Measurements from ENCODE around the gene TTLL6. TPM values are rescaled to one million over a fixed set of nuclear protein-coding genes. Genes with fewer than 3 reads are reported as not detected.
"Not testable (repeated sequence)": the region's sequence is repeated elsewhere in the genome, so short reads cannot be mapped to it uniquely, and the experiment has no call there.

Gene TTLL6
- total and polyA plus RNA-seq, 9 of the 15 experiments (the other 6 are each of a cell fraction or from before 2014, with no cell fraction given): 0.05 TPM; not detected in 8

GRCh38 chr17:48820936-48821335, 3.9 kb upstream of the TTLL6 start:
- H3K9me1 ChIP-seq (ENCODE audit: control insufficient read depth, insufficient read depth, low read length); ATAC-seq; intact Hi-C loops (cut with micrococcal nuclease); FAIRE-seq; H3K79me2 ChIP-seq (ENCODE audit: control insufficient read depth, insufficient read depth, low read length); H3K9ac ChIP-seq (ENCODE audit: insufficient read depth in 1 of 2, low read depth in 2 of 2, low read length in 2 of 2); DNase-seq (ENCODE audit: extremely low read depth in 1 of 4, low spot score in 3 of 4); H4K20me1 ChIP-seq (replicated peaks; ENCODE audit: control insufficient read depth, insufficient read depth, low read length); BruUV-seq (replicated peaks); H3K4me3 ChIP-seq; in situ Hi-C loops (cut with MboI); H3K27ac ChIP-seq (ENCODE audit: extremely low read depth, low read depth, low read length); H3K36me3 ChIP-seq (ENCODE audit: control insufficient read depth, insufficient read depth, low read length); H3K4me2 ChIP-seq (ENCODE audit: insufficient read depth, low read length); H2AFZ ChIP-seq (ENCODE audit: low read depth, low read length); H3K9me3 ChIP-seq (replicated peaks; ENCODE audit: control insufficient read depth, insufficient read depth, low read depth, low read length): not testable (repeated sequence)
- TF ChIP-seq NFIC (IDR thresholded peaks at IDR 0.05): peak; percentile 96
- peak; percentile 82 for TF ChIP-seq NFIX (CRISPR knock-in tag; IDR thresholded peaks at IDR 0.05; ENCODE audit: low read depth)
- Histone ChIP-seq H3K27me3 (ENCODE audit: control insufficient read depth in 2 of 2, insufficient read depth in 2 of 2, low read length in 2 of 2) (peaks cover 3 to 20% of the 10 kb centered on the region in 2 experiments; a peak in 4 of 5 replicates), H3K4me1 (replicated peaks in 1 of 2; ENCODE audit: control insufficient read depth in 2 of 2, insufficient read depth in 2 of 2, low read length in 2 of 2) (peaks cover 4 to 11% of the 10 kb centered on the region in 2 experiments; a peak in 4 of 5 replicates)
- POLR2A ChIA-PET: interaction anchor here (0.6 kb wide), 1 partner anchor 350 kb away, joined by 5 read pairs; no protein-coding TSS in a partner anchor
- WGBS (ENCODE audit: insufficient coverage, low coverage, missing lambda C conversion rate): 23% methylated on average over 6 of the region's 6 CpGs
- CTCF ChIA-PET (ENCODE audit: low intra/inter-chr PET ratio): interaction anchor here (0.6 kb wide), 1 partner anchor 197 kb away, joined by 4 read pairs; no protein-coding TSS in a partner anchor

GRCh38 chr17:48819466-48819865, 2.4 kb upstream of the TTLL6 start:
- ATAC-seq (no peak), DNase-seq (ENCODE audit: extremely low read depth in 1 of 4, low spot score in 3 of 4) (no peak), FAIRE-seq (no peak)
- peaks cover 0 to 11% of the 10 kb centered on the region in 2 experiments; a peak in 3 of 5 replicates for H3K4me1 ChIP-seq (replicated peaks in 1 of 2; ENCODE audit: control insufficient read depth in 2 of 2, insufficient read depth in 2 of 2, low read length in 2 of 2)
- H3K27ac ChIP-seq (ENCODE audit: extremely low read depth, low read depth, low read length): no peak overlapping the region
- 0 out of 2 replicates have a peak, but pooled peaks have one; percentile 9 for TF ChIP-seq USF2 (CRISPR knock-in tag; IDR thresholded peaks at IDR 0.05)
- TF ChIP-seq SMARCA5 (IDR thresholded peaks at IDR 0.05): no peak
- TF ChIP-seq, protein P1, sequence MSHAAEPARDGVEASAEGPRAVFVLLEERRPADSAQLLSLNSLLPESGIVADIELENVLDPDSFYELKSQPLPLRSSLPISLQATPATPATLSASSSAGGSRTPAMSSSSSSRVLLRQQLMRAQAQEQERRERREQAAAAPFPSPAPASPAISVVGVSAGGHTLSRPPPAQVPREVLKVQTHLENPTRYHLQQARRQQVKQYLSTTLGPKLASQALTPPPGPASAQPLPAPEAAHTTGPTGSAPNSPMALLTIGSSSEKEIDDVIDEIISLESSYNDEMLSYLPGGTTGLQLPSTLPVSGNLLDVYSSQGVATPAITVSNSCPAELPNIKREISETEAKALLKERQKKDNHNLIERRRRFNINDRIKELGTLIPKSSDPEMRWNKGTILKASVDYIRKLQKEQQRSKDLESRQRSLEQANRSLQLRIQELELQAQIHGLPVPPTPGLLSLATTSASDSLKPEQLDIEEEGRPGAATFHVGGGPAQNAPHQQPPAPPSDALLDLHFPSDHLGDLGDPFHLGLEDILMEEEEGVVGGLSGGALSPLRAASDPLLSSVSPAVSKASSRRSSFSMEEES (CRISPR knock-in tag; IDR thresholded peaks at IDR 0.05): peak; percentile 42
- TF ChIP-seq KAT8 (IDR thresholded peaks at IDR 0.05; ENCODE audit: low read depth): no peak
- TF ChIP-seq ZNF121 (CRISPR knock-in tag; conservative IDR thresholded peaks at IDR 0.05): peak; percentile 49
- no peak for TF ChIP-seq GTF2F1 (IDR thresholded peaks at IDR 0.05; ENCODE audit: low read depth, low read length)
- no peak overlapping the region for H3K9ac ChIP-seq (ENCODE audit: insufficient read depth in 1 of 2, low read depth in 2 of 2, low read length in 2 of 2)
- in situ Hi-C loops (cut with MboI) (loop anchor here (10.0 kb wide), 1 partner anchor 215 kb away; no protein-coding TSS in a partner anchor), intact Hi-C loops (cut with micrococcal nuclease) (no loop called here)
- no peaks in the 10 kb centered on the region for H3K36me3 ChIP-seq (ENCODE audit: control insufficient read depth, insufficient read depth, low read length)
- BruUV-seq (replicated peaks): no TSS peak
- ChIA-PET CTCF (ENCODE audit: low intra/inter-chr PET ratio) (interaction anchor here (0.7 kb wide), 1 partner anchor 214 kb away, joined by 3 read pairs; no protein-coding TSS in a partner anchor), POLR2A (no interaction called here)
- H3K4me3 ChIP-seq: no peak overlapping the region
- no peak overlapping the region for H3K4me2 ChIP-seq (ENCODE audit: insufficient read depth, low read length)
- H3K9me3 ChIP-seq (replicated peaks; ENCODE audit: control insufficient read depth, insufficient read depth, low read depth, low read length): no peaks in the 10 kb centered on the region
- H3K79me2 ChIP-seq (ENCODE audit: control insufficient read depth, insufficient read depth, low read length): no peaks in the 10 kb centered on the region
- no peaks in the 10 kb centered on the region for H3K9me1 ChIP-seq (ENCODE audit: control insufficient read depth, insufficient read depth, low read length)
- WGBS (ENCODE audit: insufficient coverage, low coverage, missing lambda C conversion rate): 8% methylated on average over 11 of the region's 11 CpGs
- H4K20me1 ChIP-seq (replicated peaks; ENCODE audit: control insufficient read depth, insufficient read depth, low read length): no peaks in the 10 kb centered on the region; the same call in 1 of the 2 replicates
- no peak overlapping the region for H2AFZ ChIP-seq (ENCODE audit: low read depth, low read length)
- H3K27me3 ChIP-seq (ENCODE audit: control insufficient read depth in 2 of 2, insufficient read depth in 2 of 2, low read length in 2 of 2): peaks cover 9 to 29% of the 10 kb centered on the region in 2 experiments
